NB4 (cell line): ENCODE results near the gene COL4A1.

ENCODE experiments used
- MYC ChIP-seq: IDR thresholded peaks from 2 replicates; pipeline ENCODE4 v1.6.1; 2011; ENCODE audit warnings: low read depth, low read length
- POLR2A ChIP-seq: IDR thresholded peaks from 2 replicates; pipeline ENCODE4 v1.6.1; 2011; ENCODE audit warnings: mild to moderate bottlenecking; ENCODE audit not compliant: insufficient read length; ENCODE audit errors: extremely low read depth
- TF ChIP-seq, protein P1 (sequence below): IDR thresholded peaks from one replicate; pipeline ENCODE4 v1.5.1; 2012; ENCODE audit warnings: low read depth, low read length
- TF ChIP-seq, protein P2 (sequence below): IDR thresholded peaks from 2 replicates; pipeline ENCODE4 v1.6.1; 2011; ENCODE audit warnings: low read depth, low read length

DNA sequence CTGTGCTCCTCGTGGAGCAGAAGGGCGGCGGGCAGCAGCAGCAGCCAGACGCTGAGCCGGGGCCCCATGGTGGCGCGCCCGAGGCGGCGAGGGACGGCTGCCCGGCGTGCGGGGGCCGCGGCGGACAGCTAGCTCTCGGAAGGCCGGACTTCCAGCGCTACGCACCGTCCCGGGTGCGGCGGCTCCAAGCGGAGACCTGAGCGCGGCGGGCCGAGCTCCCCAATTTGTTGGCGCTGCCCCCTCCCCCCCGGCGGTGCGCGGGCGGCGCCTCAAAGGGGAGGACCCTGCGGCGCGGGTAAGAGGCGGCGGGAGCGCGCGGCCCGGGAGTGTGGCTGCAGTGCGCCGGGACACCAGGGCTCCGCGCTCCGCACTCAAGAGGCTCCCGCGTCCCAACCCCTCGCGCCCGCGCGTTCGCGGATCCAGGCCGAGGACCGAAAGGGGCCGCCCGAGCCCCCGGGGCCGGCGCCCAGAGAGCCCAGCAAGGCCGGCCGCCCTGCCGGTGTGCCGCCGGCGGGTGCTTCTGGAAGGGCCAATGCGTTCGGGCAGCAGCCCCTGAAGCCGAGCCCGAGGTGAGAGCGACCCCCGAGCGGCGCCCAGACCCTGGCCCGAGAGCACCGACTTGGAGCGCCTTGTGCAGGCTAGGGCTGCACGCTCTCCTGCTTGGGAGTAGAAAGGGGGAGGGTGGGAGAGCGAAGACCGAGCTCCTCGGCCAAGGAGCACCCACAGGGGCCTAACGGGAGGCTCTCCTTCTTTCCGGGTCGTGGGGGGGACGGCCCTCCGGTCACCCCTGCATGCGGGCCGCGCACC lies at the start of gene COL4A1, which contains the start of gene COL4A2:
- TF ChIP-seq, protein P1, sequence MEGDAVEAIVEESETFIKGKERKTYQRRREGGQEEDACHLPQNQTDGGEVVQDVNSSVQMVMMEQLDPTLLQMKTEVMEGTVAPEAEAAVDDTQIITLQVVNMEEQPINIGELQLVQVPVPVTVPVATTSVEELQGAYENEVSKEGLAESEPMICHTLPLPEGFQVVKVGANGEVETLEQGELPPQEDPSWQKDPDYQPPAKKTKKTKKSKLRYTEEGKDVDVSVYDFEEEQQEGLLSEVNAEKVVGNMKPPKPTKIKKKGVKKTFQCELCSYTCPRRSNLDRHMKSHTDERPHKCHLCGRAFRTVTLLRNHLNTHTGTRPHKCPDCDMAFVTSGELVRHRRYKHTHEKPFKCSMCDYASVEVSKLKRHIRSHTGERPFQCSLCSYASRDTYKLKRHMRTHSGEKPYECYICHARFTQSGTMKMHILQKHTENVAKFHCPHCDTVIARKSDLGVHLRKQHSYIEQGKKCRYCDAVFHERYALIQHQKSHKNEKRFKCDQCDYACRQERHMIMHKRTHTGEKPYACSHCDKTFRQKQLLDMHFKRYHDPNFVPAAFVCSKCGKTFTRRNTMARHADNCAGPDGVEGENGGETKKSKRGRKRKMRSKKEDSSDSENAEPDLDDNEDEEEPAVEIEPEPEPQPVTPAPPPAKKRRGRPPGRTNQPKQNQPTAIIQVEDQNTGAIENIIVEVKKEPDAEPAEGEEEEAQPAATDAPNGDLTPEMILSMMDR = no peak
- TF ChIP-seq POLR2A (no peak), MYC (no peak)
- TF ChIP-seq, protein P2, sequence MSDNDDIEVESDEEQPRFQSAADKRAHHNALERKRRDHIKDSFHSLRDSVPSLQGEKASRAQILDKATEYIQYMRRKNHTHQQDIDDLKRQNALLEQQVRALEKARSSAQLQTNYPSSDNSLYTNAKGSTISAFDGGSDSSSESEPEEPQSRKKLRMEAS = no peak
